ENCODE measurements around the gene SLC22A17.

The SLC22A17 gene

DNA sequence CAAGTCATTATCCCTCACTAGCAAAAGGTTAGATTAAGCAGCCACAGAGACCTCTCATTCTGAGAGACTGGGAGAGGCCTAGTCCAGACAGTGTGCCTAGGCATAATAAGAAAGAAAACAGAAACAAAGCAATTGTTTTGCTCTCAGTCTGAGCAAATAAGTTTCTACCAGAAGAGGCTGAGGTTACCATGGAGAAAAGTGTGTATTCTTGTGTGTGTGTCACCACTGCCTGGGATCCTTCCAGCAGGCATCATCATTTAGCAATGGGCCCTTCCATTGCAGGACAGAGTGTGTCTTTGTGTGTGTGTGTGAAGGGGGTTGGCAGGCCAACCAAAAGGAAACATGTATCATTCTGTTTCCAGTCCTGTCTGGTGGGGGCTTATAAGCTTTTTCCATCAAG is 8.6 kb upstream of the SLC22A17 start:
- no peaks in the 10 kb centered on the region for H3K9me3 ChIP-seq (ENCODE audit: control insufficient read depth, insufficient read depth, low read length)
- no peaks in the 10 kb centered on the region for H3K9me2 ChIP-seq (replicated peaks; ENCODE audit: control insufficient read depth, low read length)
- no peak overlapping the region for H3K4me3 ChIP-seq (ENCODE audit: low read length)
- no peak overlapping the region for H3K4me2 ChIP-seq (ENCODE audit: low read length)
- TF ChIP-seq, protein P1, sequence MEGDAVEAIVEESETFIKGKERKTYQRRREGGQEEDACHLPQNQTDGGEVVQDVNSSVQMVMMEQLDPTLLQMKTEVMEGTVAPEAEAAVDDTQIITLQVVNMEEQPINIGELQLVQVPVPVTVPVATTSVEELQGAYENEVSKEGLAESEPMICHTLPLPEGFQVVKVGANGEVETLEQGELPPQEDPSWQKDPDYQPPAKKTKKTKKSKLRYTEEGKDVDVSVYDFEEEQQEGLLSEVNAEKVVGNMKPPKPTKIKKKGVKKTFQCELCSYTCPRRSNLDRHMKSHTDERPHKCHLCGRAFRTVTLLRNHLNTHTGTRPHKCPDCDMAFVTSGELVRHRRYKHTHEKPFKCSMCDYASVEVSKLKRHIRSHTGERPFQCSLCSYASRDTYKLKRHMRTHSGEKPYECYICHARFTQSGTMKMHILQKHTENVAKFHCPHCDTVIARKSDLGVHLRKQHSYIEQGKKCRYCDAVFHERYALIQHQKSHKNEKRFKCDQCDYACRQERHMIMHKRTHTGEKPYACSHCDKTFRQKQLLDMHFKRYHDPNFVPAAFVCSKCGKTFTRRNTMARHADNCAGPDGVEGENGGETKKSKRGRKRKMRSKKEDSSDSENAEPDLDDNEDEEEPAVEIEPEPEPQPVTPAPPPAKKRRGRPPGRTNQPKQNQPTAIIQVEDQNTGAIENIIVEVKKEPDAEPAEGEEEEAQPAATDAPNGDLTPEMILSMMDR (IDR thresholded peaks at IDR 0.05; ENCODE audit: low read depth, low read length, poor library complexity, severe bottlenecking), result no peak
- TF ChIP-seq EZH2phosphoT487 (IDR thresholded peaks at IDR 0.05; ENCODE audit: borderline replicate concordance, low read length), result no peak
- H4K20me1 ChIP-seq (ENCODE audit: control insufficient read depth, insufficient read depth, low read depth, low read length), result no peaks in the 10 kb centered on the region
- H3K4me1 ChIP-seq (ENCODE audit: control insufficient read depth, low read length), result no peaks in the 10 kb centered on the region
- H3F3A ChIP-seq (ENCODE audit: control insufficient read depth, insufficient read depth), result no peaks in the 10 kb centered on the region
- no peaks in the 10 kb centered on the region for H3K79me2 ChIP-seq (ENCODE audit: control insufficient read depth, low read length)
- H3K36me3 ChIP-seq (ENCODE audit: control insufficient read depth, low read length), result no peaks in the 10 kb centered on the region
- H3K27me3 ChIP-seq (ENCODE audit: control insufficient read depth, low read length), result no peaks in the 10 kb centered on the region
- H3K27ac ChIP-seq (ENCODE audit: low read depth, low read length), result no peak overlapping the region

DNA sequence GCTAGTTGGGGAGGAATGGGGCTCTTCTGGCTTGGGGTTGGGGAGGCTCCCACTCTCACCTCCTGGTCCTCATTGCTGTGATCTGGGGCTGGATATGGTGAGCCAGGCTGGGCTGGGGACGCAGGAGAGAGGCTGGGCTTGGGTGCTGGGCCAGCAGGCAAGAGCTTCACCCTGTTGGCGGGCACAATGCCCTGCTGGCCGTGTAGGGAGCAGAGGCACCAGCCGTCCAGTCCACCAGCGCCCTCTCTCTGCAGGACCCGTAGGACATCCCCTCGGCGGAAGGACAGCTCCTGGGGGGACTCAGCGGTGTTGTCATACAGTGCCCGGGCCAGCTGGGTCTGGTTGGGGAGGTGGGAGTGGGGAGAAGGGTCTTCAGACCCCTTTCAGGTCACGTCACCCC is 7.8 kb upstream of the SLC22A17 start:
- H3K9me3 ChIP-seq (ENCODE audit: control insufficient read depth, insufficient read depth, low read length), result no peaks in the 10 kb centered on the region
- no peaks in the 10 kb centered on the region for H4K20me1 ChIP-seq (ENCODE audit: control insufficient read depth, insufficient read depth, low read depth, low read length)
- H3F3A ChIP-seq (ENCODE audit: control insufficient read depth, insufficient read depth), result no peaks in the 10 kb centered on the region
- no peak overlapping the region for H3K4me3 ChIP-seq (ENCODE audit: low read length)
- no peak overlapping the region for H3K4me2 ChIP-seq (ENCODE audit: low read length)
- H3K79me2 ChIP-seq (ENCODE audit: control insufficient read depth, low read length), result no peaks in the 10 kb centered on the region
- H3K27me3 ChIP-seq (ENCODE audit: control insufficient read depth, low read length), result no peaks in the 10 kb centered on the region
- no peak overlapping the region for H3K27ac ChIP-seq (ENCODE audit: low read depth, low read length)
- TF ChIP-seq, protein P1 (IDR thresholded peaks at IDR 0.05; ENCODE audit: low read depth, low read length, poor library complexity, severe bottlenecking), result no peak
- TF ChIP-seq EZH2phosphoT487 (IDR thresholded peaks at IDR 0.05; ENCODE audit: borderline replicate concordance, low read length), result no peak
- no peaks in the 10 kb centered on the region for H3K36me3 ChIP-seq (ENCODE audit: control insufficient read depth, low read length)
- no peaks in the 10 kb centered on the region for H3K9me2 ChIP-seq (replicated peaks; ENCODE audit: control insufficient read depth, low read length)
- H3K4me1 ChIP-seq (ENCODE audit: control insufficient read depth, low read length), result no peaks in the 10 kb centered on the region

DNA sequence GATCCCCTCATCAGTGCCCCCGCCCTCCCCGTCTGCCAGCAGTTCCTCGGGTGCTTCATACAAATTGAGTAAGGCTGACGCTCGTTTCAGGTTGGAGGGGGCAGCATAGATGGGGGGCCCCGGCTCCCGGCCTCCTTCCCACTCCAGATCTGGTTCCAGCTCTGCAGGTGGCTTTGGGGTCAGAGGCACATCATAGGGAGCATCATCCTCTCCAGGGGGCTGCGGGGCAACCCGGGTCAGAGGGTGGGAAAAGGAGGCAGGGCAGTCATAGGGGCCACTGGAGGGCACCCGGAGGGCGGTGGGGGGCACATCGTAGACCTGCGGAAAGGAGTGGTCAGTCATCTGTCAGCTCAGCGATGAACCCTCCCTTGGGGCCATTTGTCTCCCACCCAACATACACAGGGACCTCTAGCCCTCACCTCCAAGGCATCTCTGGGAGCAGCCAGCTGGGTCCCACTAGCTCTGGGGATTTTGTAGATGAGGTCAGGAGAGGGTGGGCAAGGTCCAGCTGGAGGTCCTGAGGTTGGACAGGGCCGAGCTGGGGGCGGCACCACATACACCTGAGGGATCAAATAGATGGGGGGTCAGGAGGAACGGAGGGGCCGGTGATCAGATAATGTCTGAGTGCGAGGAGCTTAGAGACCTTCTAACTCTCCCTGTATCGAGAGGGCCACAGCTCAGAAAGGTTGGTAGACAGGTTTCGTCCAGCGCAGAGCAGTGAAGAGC is 7.2 kb upstream of the SLC22A17 start:
- H3K4me2 ChIP-seq (ENCODE audit: low read length), result no peak overlapping the region
- H3K4me1 ChIP-seq (ENCODE audit: control insufficient read depth, low read length), result no peaks in the 10 kb centered on the region
- H3K27me3 ChIP-seq (ENCODE audit: control insufficient read depth, low read length), result no peaks in the 10 kb centered on the region
- H3K36me3 ChIP-seq (ENCODE audit: control insufficient read depth, low read length), result no peaks in the 10 kb centered on the region
- no peak overlapping the region for H3K4me3 ChIP-seq (ENCODE audit: low read length)
- H3K79me2 ChIP-seq (ENCODE audit: control insufficient read depth, low read length), result no peaks in the 10 kb centered on the region
- H3F3A ChIP-seq (ENCODE audit: control insufficient read depth, insufficient read depth), result no peaks in the 10 kb centered on the region
- H4K20me1 ChIP-seq (ENCODE audit: control insufficient read depth, insufficient read depth, low read depth, low read length), result no peaks in the 10 kb centered on the region
- H3K9me2 ChIP-seq (replicated peaks; ENCODE audit: control insufficient read depth, low read length), result no peaks in the 10 kb centered on the region
- no peak overlapping the region for H3K27ac ChIP-seq (ENCODE audit: low read depth, low read length)
- H3K9me3 ChIP-seq (ENCODE audit: control insufficient read depth, insufficient read depth, low read length), result no peaks in the 10 kb centered on the region
- TF ChIP-seq, protein P1 (IDR thresholded peaks at IDR 0.05; ENCODE audit: low read depth, low read length, poor library complexity, severe bottlenecking), result no peak
- TF ChIP-seq EZH2phosphoT487 (IDR thresholded peaks at IDR 0.05; ENCODE audit: borderline replicate concordance, low read length), result no peak
